TTC549 (cell line): ENCODE results near the gene SPC24.
"Not testable (repeated sequence)": the region's sequence is repeated elsewhere in the genome, so short reads cannot be mapped to it uniquely, and the experiment has no call there.

Source experiments
- FAIRE-seq: peaks from 2 replicates; lab custom pipeline; 2012; peaks lifted over from hg19 to GRCh38; lab: Jason Lieb, UNC

SPC24 gene

GRCh38 chr19:11191934-11192333 lies 36.4 kb upstream of the SPC24 start:
- FAIRE-seq = no peak

GRCh38 chr19:11191273-11191755 lies 35.7 kb upstream of the SPC24 start:
- FAIRE-seq = no peak

- no peak for FAIRE-seq
These were observed 34.9 kb upstream of the SPC24 start for GRCh38 chr19:11190501-11190900.

GRCh38 chr19:11187441-11187840 lies 31.9 kb upstream of the SPC24 start:
- no peak for FAIRE-seq

GRCh38 chr19:11182994-11183393 lies 27.4 kb upstream of the SPC24 start:
- FAIRE-seq = no peak

- no peak for FAIRE-seq
These were observed 25.9 kb upstream of the SPC24 start for GRCh38 chr19:11181488-11181887.

GRCh38 chr19:11180975-11181374 lies 25.4 kb upstream of the SPC24 start:
- FAIRE-seq = not testable (repeated sequence)

GRCh38 chr19:11180346-11180745 lies 24.8 kb upstream of the SPC24 start:
- no peak for FAIRE-seq

GRCh38 chr19:11179716-11180297 lies 24.2 kb upstream of the SPC24 start:
- no peak for FAIRE-seq

GRCh38 chr19:11179145-11179465 lies 23.5 kb upstream of the SPC24 start:
- FAIRE-seq = not testable (repeated sequence)

GRCh38 chr19:11177592-11177991 lies 22.0 kb upstream of the SPC24 start:
- no peak for FAIRE-seq

- FAIRE-seq = no peak
These were observed 21.0 kb upstream of the SPC24 start for GRCh38 chr19:11176466-11177193.

- FAIRE-seq = no peak
These were observed 20.3 kb upstream of the SPC24 start for GRCh38 chr19:11175920-11176319.

GRCh38 chr19:11174336-11174735 lies 18.8 kb upstream of the SPC24 start:
- no peak for FAIRE-seq

- FAIRE-seq = no peak
These were observed 18.1 kb upstream of the SPC24 start for GRCh38 chr19:11173516-11174155.

- FAIRE-seq = no peak
These were observed 17.0 kb upstream of the SPC24 start for GRCh38 chr19:11172576-11172975.

GRCh38 chr19:11171144-11171543 lies 15.6 kb upstream of the SPC24 start:
- FAIRE-seq = no peak

- no peak for FAIRE-seq
These were observed 14.5 kb upstream of the SPC24 start for GRCh38 chr19:11169896-11170678.

GRCh38 chr19:11168568-11168967 lies 13.0 kb upstream of the SPC24 start:
- no peak for FAIRE-seq

- FAIRE-seq = no peak
These were observed 10.9 kb upstream of the SPC24 start for GRCh38 chr19:11166281-11167142.

GRCh38 chr19:11165486-11166030 lies 10.0 kb upstream of the SPC24 start:
- FAIRE-seq = no peak
